IMR-90 (cell line): Measurements from ENCODE around the gene TSPAN4. TPM values are rescaled to one million over a fixed set of nuclear protein-coding genes. Genes with fewer than 3 reads are reported as not detected.

Source experiments
- ATAC-seq: fragments of 200-7000 bp; cut with Tn5 transposase; 2 replicates; pipeline ENCODE4 v1.9.1; 2020; ENCODE audit warnings: low read depth, mild to moderate bottlenecking, moderate library complexity
- BruUV-seq: library from RNA; stranded (reverse); fragments of 400-500 nt; replicated peaks from 2 replicates; lab custom pipeline; 2021; lab: Mats Ljungman, UMichigan
- CTCF ChIA-PET: fragments of 300-600 bp; formaldehyde crosslinking; extraction: SDS; loops from one replicate; lab custom pipeline; 2021; ENCODE audit warnings: antibody characterized with exemption; lab: Yijun Ruan, JAX
- POLR2A ChIA-PET: fragments of 300-600 bp; sonication (Branson Sonifier 250); formaldehyde crosslinking; loops from one replicate; lab custom pipeline; 2022; ENCODE audit warnings: antibody characterized with exemption; ENCODE audit not compliant: unreplicated experiment; lab: Charles Lee
- DNase-seq: peaks from one replicate; pipeline ENCODE4 v3.0.0; 2013
- H2AFZ ChIP-seq: replicated peaks from 2 replicates; pipeline ENCODE3; 2013; ENCODE audit warnings: low read length, mild to moderate bottlenecking; ENCODE audit not compliant: poor library complexity
- H2AK5ac ChIP-seq: 2 replicates; pipeline ENCODE4 v1.6.1; 2013; ENCODE audit warnings: low read depth, low read length, inconsistent platforms
- H2AK9ac ChIP-seq: replicated peaks from 2 replicates; pipeline ENCODE3; 2013; ENCODE audit warnings: mild to moderate bottlenecking, low read depth, low read length, moderate library complexity; ENCODE audit not compliant: poor library complexity
- H2BK120ac ChIP-seq: 2 replicates; pipeline ENCODE4 v1.6.1; 2013; ENCODE audit warnings: low read depth, low read length, inconsistent platforms
- H2BK15ac ChIP-seq: 3 replicates; pipeline ENCODE4 v1.6.1; 2013; ENCODE audit warnings: low read depth, low read length, inconsistent platforms
- H2BK20ac ChIP-seq: 2 replicates; pipeline ENCODE4 v1.6.1; 2013; ENCODE audit warnings: low read depth, mild to moderate bottlenecking, inconsistent platforms, low read length, moderate library complexity
- H2BK5ac ChIP-seq: 2 replicates; pipeline ENCODE4 v1.6.1; 2013; ENCODE audit warnings: mild to moderate bottlenecking, low read depth, low read length, inconsistent platforms; ENCODE audit not compliant: poor library complexity, severe bottlenecking
- H3K14ac ChIP-seq: replicated peaks from 2 replicates; pipeline ENCODE4 v1.6.1; 2013; ENCODE audit warnings: low read depth, low read length, inconsistent platforms
- H3K18ac ChIP-seq: 2 replicates; pipeline ENCODE4 v1.6.1; 2013; ENCODE audit warnings: low read depth, low read length, control low read depth
- H3K23ac ChIP-seq: 2 replicates; pipeline ENCODE4 v1.6.1; 2013; ENCODE audit warnings: low read depth, low read length, inconsistent platforms
- H3K27ac ChIP-seq: 2 replicates; pipeline ENCODE4 v1.5.1; 2013; ENCODE audit warnings: mild to moderate bottlenecking, control low read depth, low read length; ENCODE audit not compliant: insufficient read depth
- H3K27me3 ChIP-seq: 2 replicates; pipeline ENCODE4 v1.6.1; 2013; ENCODE audit warnings: low read length; ENCODE audit not compliant: control insufficient read depth, insufficient read depth
- H3K36me3 ChIP-seq: 2 replicates; pipeline ENCODE4 v1.6.1; 2013; ENCODE audit warnings: low read length, mixed read lengths; ENCODE audit not compliant: control insufficient read depth, insufficient read depth
- H3K4ac ChIP-seq: 2 replicates; pipeline ENCODE4 v1.6.1; 2013; ENCODE audit warnings: low read depth, low read length, inconsistent platforms
- H3K4me1 ChIP-seq: 2 replicates; pipeline ENCODE4 v1.6.1; 2013; ENCODE audit warnings: low read length, mixed read lengths; ENCODE audit not compliant: control insufficient read depth, insufficient read depth
- H3K4me2 ChIP-seq: 2 replicates; pipeline ENCODE4 v1.6.1; 2013; ENCODE audit warnings: low read depth, mild to moderate bottlenecking, control low read depth, low read length, moderate library complexity
- H3K4me3 ChIP-seq: 2 replicates; pipeline ENCODE4 v1.5.1; 2013; ENCODE audit warnings: low read depth, mild to moderate bottlenecking, control low read depth, low read length, moderate library complexity; ENCODE audit not compliant: insufficient read depth
- H3K56ac ChIP-seq: 2 replicates; pipeline ENCODE4 v1.6.1; 2013; ENCODE audit warnings: low read length, inconsistent platforms; ENCODE audit not compliant: insufficient read depth; ENCODE audit errors: extremely low read depth
- H3K79me1 ChIP-seq, 2 experiments: 2 replicates each; pipeline ENCODE4 v1.6.1; 2013; ENCODE audit warnings: low read length in 2 of 2, inconsistent platforms in 1 of 2, low read depth in 1 of 2
- H3K9ac ChIP-seq: 2 replicates; pipeline ENCODE4 v1.6.1; 2013; ENCODE audit warnings: low read depth, low read length, control low read depth
- H3K9me1 ChIP-seq: 2 replicates; pipeline ENCODE4 v1.6.1; 2013; ENCODE audit warnings: low read length, inconsistent platforms; ENCODE audit not compliant: insufficient read depth
- H3K9me3 ChIP-seq: 2 replicates; pipeline ENCODE4 v1.6.1; 2013; ENCODE audit warnings: low read length; ENCODE audit not compliant: control insufficient read depth, insufficient read depth
- H4K20me1 ChIP-seq: 2 replicates; pipeline ENCODE4 v1.6.1; 2013; ENCODE audit warnings: low read length, inconsistent platforms; ENCODE audit not compliant: insufficient read depth
- H4K5ac ChIP-seq: 2 replicates; pipeline ENCODE4 v1.6.1; 2013; ENCODE audit warnings: mild to moderate bottlenecking, low read depth, low read length, control low read depth
- H4K8ac ChIP-seq, 2 experiments: 2 replicates each; pipeline ENCODE4 v1.6.1; 2013; ENCODE audit warnings: low read depth in 2 of 2, low read length in 2 of 2, control low read depth in 1 of 2, inconsistent platforms in 1 of 2
- H4K91ac ChIP-seq: 2 replicates; pipeline ENCODE4 v1.6.1; 2013; ENCODE audit warnings: low read depth, low read length, inconsistent platforms; ENCODE audit not compliant: insufficient read depth
- BHLHE40 ChIP-seq: fragments of 150-350 bp; IDR thresholded peaks from 2 replicates; pipeline ENCODE4 v1.6.1; 2016; ENCODE audit warnings: mild to moderate bottlenecking, low read depth, low read length
- CEBPB ChIP-seq: IDR thresholded peaks from 2 replicates; pipeline ENCODE4 v1.6.1; 2012; ENCODE audit warnings: low read depth, low read length, improper control_type of control experiment
- CHD1 ChIP-seq: IDR thresholded peaks from 2 replicates; pipeline ENCODE4 v1.6.1; 2012; ENCODE audit warnings: low read depth, low read length, improper control_type of control experiment
- ELK1 ChIP-seq: fragments of 150-350 bp; IDR thresholded peaks from 2 replicates; pipeline ENCODE4 v1.6.1; 2016; ENCODE audit warnings: low read depth, mild to moderate bottlenecking, low read length, moderate library complexity, borderline replicate concordance
- MAFK ChIP-seq: IDR thresholded peaks from 2 replicates; pipeline ENCODE4 v1.6.1; 2012; ENCODE audit warnings: low read depth, low read length, improper control_type of control experiment
- MAZ ChIP-seq: IDR thresholded peaks from 2 replicates; pipeline ENCODE4 v1.6.1; 2012; ENCODE audit warnings: low read depth, mild to moderate bottlenecking, low read length, improper control_type of control experiment, moderate library complexity, borderline replicate concordance
- MXI1 ChIP-seq: IDR thresholded peaks from 2 replicates; pipeline ENCODE4 v1.6.1; 2012; ENCODE audit warnings: low read depth, mild to moderate bottlenecking, low read length, moderate library complexity, borderline replicate concordance
- NFE2L2 ChIP-seq: fragments of 150-350 bp; IDR thresholded peaks from 2 replicates; pipeline ENCODE4 v1.6.1; 2016; ENCODE audit warnings: low read depth, mild to moderate bottlenecking, low read length
- POLR2A ChIP-seq: IDR thresholded peaks from 2 replicates; pipeline ENCODE4 v1.6.1; 2012; ENCODE audit warnings: mild to moderate bottlenecking, low read depth, low read length
- RAD21 ChIP-seq: IDR thresholded peaks from 2 replicates; pipeline ENCODE4 v1.6.1; 2012; ENCODE audit warnings: low read length, improper control_type of control experiment
- RCOR1 ChIP-seq: IDR thresholded peaks from 2 replicates; pipeline ENCODE4 v1.6.1; 2012; ENCODE audit warnings: mild to moderate bottlenecking, low read length, improper control_type of control experiment; ENCODE audit not compliant: insufficient replicate concordance
- RFX5 ChIP-seq: IDR thresholded peaks from 2 replicates; pipeline ENCODE4 v1.8.0; 2012; ENCODE audit warnings: low read depth, mild to moderate bottlenecking, low read length, moderate library complexity
- SMC3 ChIP-seq: fragments of 150-350 bp; IDR thresholded peaks from 2 replicates; pipeline ENCODE4 v1.6.1; 2016; ENCODE audit warnings: low read depth, mild to moderate bottlenecking, antibody characterized with exemption, low read length, moderate library complexity
- WGBS, 2 experiments: methylation state at CpG; one replicate each; pipeline versions ENCODE4 v1.1.5 to v1.1.7; 2013; ENCODE audit warnings: missing lambda C conversion rate in 2 of 2; ENCODE audit not compliant: insufficient read length in 1 of 2; ENCODE audit errors: extremely low coverage in 2 of 2; 5-methylcytosine and 5-hydroxymethylcytosine counted together
- dilution Hi-C: fragments of 300-500 bp; cut with HindIII; formaldehyde crosslinking; loops from one replicate; pipeline ENCODE4 v1.14.3; 2018; ENCODE audit warnings: low sequenced_read_pairs; ENCODE audit not compliant: unreplicated experiment
- in situ Hi-C: fragments of 300-500 bp; cut with MboI; formaldehyde crosslinking; loops from 3 replicates; pipeline ENCODE4 v1.14.3; 2019; ENCODE audit warnings: low sequenced_read_pairs, inconsistent platforms, mixed read lengths
- intact Hi-C: fragments of 100-400 bp; cut with micrococcal nuclease; formaldehyde crosslinking; loops from 2 replicates; pipeline ENCODE4 v1.10.0; 2022
- polyA plus RNA-seq, 3 experiments: library from polyadenylated mRNA; depleted of rRNA; stranded (reverse); fragments of >200 nt; gene quantifications; 2 replicates each; pipeline ENCODE4 v1.2.3, GENCODE V29; 2012; ENCODE audit warnings: low replicate concordance in 1 of 3
- total RNA-seq: library from RNA; depleted of rRNA; stranded (reverse); fragments of >200 nt; gene quantifications from 2 replicates; pipeline ENCODE4 v1.2.3, GENCODE V29; 2012
- TF ChIP-seq, protein P1 (sequence below): conservative IDR thresholded peaks from 2 replicates; pipeline ENCODE4 v1.5.1; 2012; ENCODE audit warnings: mild to moderate bottlenecking, low read depth, low read length, improper control_type of control experiment

The TSPAN4 gene
- total and polyA plus RNA-seq, 2 of the 4 experiments (the other 2 are of a cell fraction) = 161 to 293 TPM

- ATAC-seq (no peak), DNase-seq (no peak)
- Histone ChIP-seq H3K9ac (no peak overlapping the region), H3K4me3 (no peak overlapping the region), H2BK15ac (no peak overlapping the region), H3K9me1 (no peaks in the 10 kb centered on the region), H4K20me1 (peaks cover 8% of the 10 kb centered on the region), H2AK5ac (no peak overlapping the region), H3K27ac (no peak overlapping the region), H3K56ac (no peak overlapping the region), H2BK20ac (no peak overlapping the region), H2AFZ (no peak overlapping the region), H3K18ac (no peak overlapping the region), H2AK9ac (peak overlapping the region; percentile 82), H3K4me1 (peaks cover 18% of the 10 kb centered on the region), H4K8ac (no peak overlapping the region), H3K36me3 (peaks cover 26% of the 10 kb centered on the region), H3K9me3 (no peaks in the 10 kb centered on the region), H2BK5ac (no peak overlapping the region), H4K91ac (no peak overlapping the region), H3K4ac (no peak overlapping the region), H2BK120ac (no peak overlapping the region), H3K79me1 (peaks cover 2 to 29% of the 10 kb centered on the region in 2 experiments; a peak in 3 of 4 replicates), H3K27me3 (no peaks in the 10 kb centered on the region), H4K5ac (no peak overlapping the region), H3K4me2 (no peak overlapping the region), H3K14ac (no peak overlapping the region), H3K23ac (no peak overlapping the region)
- TF ChIP-seq CHD1 = no peak
- no peak for TF ChIP-seq RAD21
- TF ChIP-seq POLR2A = no peak
- TF ChIP-seq SMC3 = no peak
- TF ChIP-seq RCOR1 = no peak
- TF ChIP-seq RFX5 = no peak
- no peak for TF ChIP-seq NFE2L2
- TF ChIP-seq MAFK = no peak
- TF ChIP-seq MAZ = no peak
- no peak for TF ChIP-seq ELK1
- TF ChIP-seq BHLHE40 = no peak
- TF ChIP-seq, protein P1, sequence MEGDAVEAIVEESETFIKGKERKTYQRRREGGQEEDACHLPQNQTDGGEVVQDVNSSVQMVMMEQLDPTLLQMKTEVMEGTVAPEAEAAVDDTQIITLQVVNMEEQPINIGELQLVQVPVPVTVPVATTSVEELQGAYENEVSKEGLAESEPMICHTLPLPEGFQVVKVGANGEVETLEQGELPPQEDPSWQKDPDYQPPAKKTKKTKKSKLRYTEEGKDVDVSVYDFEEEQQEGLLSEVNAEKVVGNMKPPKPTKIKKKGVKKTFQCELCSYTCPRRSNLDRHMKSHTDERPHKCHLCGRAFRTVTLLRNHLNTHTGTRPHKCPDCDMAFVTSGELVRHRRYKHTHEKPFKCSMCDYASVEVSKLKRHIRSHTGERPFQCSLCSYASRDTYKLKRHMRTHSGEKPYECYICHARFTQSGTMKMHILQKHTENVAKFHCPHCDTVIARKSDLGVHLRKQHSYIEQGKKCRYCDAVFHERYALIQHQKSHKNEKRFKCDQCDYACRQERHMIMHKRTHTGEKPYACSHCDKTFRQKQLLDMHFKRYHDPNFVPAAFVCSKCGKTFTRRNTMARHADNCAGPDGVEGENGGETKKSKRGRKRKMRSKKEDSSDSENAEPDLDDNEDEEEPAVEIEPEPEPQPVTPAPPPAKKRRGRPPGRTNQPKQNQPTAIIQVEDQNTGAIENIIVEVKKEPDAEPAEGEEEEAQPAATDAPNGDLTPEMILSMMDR = no peak
- TF ChIP-seq MXI1 = no peak
- TF ChIP-seq CEBPB = no peak
- ChIA-PET CTCF (no interaction called here), POLR2A (no interaction called here)
- intact Hi-C loops = no loop called here
- WGBS, 2 experiments = 96% methylated on average over 14 of the region's 21 CpGs; no CpG with 5 or more reads in 1 of the 2 experiments
- no TSS peak for BruUV-seq
- in situ Hi-C loops = no loop called here
- dilution Hi-C loops = no loop called here
These were observed 40.5 kb upstream of the TSPAN4 start for GRCh38 chr11:802018-802617.
